Measurements from ENCODE around the gene AKR1D1.

DNA sequence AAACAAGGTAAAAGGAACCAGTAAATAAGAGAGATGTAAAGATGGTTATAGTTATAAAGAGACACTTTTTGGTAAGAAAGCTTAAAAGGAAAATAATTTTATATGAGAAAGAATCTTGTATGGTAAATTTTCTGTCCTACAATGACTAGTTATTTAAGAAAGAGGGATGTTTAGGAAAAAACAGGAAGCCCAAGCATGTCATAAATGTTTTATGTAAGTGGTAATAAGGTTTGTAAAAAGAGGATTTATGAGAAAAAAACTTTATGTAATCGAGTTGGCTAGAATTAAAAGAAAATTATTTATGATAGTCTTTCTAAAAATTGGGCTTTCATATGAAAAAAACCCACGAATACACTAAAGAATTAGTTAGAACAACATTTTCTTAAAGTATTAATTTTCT is 40.1 kb upstream of the AKR1D1 start:
- TF ChIP-seq, protein P1, sequence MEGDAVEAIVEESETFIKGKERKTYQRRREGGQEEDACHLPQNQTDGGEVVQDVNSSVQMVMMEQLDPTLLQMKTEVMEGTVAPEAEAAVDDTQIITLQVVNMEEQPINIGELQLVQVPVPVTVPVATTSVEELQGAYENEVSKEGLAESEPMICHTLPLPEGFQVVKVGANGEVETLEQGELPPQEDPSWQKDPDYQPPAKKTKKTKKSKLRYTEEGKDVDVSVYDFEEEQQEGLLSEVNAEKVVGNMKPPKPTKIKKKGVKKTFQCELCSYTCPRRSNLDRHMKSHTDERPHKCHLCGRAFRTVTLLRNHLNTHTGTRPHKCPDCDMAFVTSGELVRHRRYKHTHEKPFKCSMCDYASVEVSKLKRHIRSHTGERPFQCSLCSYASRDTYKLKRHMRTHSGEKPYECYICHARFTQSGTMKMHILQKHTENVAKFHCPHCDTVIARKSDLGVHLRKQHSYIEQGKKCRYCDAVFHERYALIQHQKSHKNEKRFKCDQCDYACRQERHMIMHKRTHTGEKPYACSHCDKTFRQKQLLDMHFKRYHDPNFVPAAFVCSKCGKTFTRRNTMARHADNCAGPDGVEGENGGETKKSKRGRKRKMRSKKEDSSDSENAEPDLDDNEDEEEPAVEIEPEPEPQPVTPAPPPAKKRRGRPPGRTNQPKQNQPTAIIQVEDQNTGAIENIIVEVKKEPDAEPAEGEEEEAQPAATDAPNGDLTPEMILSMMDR (IDR thresholded peaks at IDR 0.05; ENCODE audit: borderline replicate concordance, extremely low read depth, low read length, poor library complexity, severe bottlenecking): no peak
- no peak for TF ChIP-seq EZH2 (IDR thresholded peaks at IDR 0.05; ENCODE audit: borderline replicate concordance, low read depth, low read length, severe bottlenecking)

Measured in DND-41 (cell line).